DMS79 (cell line): ENCODE measurements around the gene ZKSCAN3.
"Not testable (repeated sequence)": the region's sequence is repeated elsewhere in the genome, so short reads cannot be mapped to it uniquely, and the experiment has no call there.

ENCODE experiments used
- DNase-seq: peaks from one replicate; lab custom pipeline; 2025; lab: John Stamatoyannopoulos, UW

ZKSCAN3 gene

DNA sequence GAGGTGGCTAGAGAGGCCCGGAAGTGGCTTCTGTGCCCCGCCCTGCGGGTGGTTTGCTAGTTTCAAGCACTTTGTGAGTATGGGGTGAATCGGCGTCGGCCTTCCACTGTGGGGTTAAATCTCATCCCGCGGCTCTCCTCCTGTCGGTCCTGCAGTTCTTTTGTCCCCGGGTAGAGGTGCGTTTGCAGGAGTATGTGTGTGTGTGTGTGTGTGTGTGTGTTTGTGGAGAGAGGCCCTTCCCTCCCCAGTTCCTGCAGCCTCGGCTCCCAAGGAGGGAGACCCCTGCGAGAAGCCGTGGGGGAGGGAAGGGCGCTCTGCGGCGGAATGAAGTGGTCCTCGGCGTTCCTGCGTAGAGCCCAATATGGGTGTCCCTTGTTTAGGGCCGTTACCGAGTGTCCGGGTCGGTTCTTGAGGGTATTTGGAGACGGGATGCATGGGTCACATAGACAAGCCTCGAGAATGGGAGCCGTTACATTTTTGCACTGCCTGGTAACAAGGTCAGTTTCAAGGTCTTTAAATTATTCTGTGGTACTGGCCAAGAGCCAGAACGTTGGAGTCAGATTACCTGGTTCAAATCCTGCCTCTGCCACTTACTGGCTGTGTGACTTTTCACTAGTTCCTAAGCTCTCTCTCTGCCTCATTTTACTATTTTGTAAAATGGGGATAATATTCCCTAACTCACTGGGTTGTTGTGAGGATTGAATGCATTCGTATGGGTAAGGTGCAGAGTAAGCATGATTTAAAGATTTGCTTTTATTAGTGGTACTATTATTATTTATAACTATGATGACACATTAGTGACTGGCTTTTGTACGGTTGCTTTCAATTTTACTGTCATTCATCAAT lies at the start of gene ZKSCAN3:
Gene ZKSCAN3, plus strand, starts transcription at position 56 of the 846 bp plus-strand sequence. CDS start 9,640 bp downstream, outside the sequence.
- peak; percentile 85 for DNase-seq

DNA sequence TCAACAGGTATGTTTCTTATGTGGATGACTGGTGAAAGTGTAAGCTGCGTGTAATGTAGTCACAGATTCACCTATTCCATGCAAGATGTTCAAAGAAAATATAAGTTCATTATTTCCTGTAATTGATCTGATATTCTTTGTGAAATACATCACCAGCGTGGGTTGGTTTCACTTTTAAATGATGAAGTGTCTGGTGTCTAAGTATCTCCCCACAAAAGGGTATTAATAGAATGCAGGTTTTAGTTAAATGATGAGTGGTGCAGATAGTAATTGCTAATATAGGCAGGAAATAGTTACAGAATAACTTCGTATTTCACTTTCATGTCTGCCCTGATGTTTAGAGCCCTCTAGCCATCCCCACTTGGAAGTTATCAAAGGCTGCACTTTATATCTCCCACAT lies 46.2 kb upstream of the ZKSCAN3 start:
- DNase-seq = no peak

GRCh38 chr6:28306363-28306762 lies 43.4 kb upstream of the ZKSCAN3 start:
- DNase-seq = not testable (repeated sequence)

- no peak for DNase-seq
Measured at GRCh38 chr6:28311139-28311823, 38.5 kb upstream of the ZKSCAN3 start.

DNA sequence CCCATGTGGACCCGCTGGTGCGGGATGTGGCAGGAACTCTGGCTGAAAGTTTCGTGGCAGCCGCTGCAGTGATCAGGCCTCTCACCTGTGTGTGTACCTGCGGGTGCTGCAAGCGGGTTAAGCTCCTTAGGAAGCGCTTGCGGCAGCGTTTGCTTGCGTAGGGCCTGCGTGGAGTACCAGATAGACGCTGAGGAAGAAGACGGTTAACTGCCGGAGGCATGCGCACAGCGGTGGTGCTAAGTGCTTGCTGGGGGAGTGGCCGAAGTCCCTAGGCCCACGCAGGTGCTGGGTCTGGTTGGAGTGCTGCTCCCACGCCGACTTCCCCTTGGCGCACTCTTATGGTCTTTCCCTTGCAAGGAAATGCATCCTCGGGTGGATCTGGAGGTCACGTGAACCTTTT lies 36.8 kb upstream of the ZKSCAN3 start:
- DNase-seq = no peak

DNA sequence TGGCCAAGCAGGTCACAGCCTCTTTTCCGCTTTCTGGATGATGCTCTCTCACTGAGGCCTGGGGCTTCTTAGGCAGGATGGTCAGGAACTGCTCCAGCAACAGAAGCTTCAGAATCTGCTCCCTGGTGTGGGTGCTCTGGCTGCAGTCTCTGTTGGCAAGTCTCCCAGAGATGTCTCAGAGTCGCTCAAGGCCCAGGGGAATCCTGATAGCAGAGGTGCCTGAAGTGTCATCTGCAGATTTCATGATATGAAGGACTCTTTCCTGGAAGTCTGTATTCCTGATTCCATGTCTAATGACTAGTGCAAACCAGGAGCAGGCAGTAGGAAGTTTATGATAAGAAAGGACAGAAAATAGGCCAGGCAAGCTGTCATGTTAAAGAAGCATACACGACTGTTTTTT lies 34.1 kb upstream of the ZKSCAN3 start:
- DNase-seq = no peak

GRCh38 chr6:28317866-28318265 lies 31.9 kb upstream of the ZKSCAN3 start:
- not testable (repeated sequence) for DNase-seq

GRCh38 chr6:28322661-28323060 lies 27.1 kb upstream of the ZKSCAN3 start:
- no peak for DNase-seq

- DNase-seq = no peak
Measured at GRCh38 chr6:28323813-28324424, 25.8 kb upstream of the ZKSCAN3 start.

GRCh38 chr6:28326371-28326948 lies 23.3 kb upstream of the ZKSCAN3 start:
- no peak for DNase-seq

- no peak for DNase-seq
Measured at GRCh38 chr6:28330041-28330440, 19.7 kb upstream of the ZKSCAN3 start.

DNA sequence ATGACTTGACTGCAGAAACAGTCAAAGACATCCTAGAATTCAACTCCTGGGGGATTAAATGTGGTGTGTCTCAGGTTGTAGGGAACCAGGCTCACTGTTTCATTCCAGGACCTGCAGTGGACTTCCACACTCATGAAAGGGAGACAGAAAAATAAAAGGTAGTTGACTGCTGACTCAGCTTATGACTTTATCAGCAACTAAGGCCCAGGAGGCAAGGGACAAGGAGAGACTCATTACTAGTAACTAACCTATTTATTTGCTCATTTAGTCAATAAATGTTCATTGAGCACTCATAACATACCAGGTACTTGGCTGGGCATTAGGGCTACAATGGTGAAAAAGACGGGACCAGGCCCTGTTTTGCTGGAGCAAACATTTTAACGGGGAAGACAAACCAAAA lies 16.7 kb upstream of the ZKSCAN3 start:
- no peak for DNase-seq

DNA sequence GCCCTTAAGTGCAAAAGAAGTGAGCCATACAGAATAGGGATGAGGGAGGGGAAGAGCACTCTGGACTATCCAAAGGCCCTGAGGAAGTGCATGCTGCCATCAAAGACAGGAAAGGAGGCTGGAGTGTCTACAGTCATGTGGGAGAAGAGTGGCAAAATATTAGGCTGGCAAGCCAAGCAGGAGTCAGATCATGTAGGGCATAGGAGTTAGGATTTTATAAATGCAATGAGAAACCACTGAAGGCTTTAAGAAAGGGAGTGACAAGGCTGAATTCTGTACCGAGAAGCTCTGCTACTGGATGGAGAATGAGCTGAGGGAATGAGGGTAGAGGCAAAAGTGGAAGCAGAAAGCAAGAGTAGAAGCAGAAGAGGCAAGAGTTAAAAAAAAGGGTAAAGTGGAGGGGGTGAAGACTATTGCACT lies 16.1 kb upstream of the ZKSCAN3 start:
- DNase-seq = no peak

DNA sequence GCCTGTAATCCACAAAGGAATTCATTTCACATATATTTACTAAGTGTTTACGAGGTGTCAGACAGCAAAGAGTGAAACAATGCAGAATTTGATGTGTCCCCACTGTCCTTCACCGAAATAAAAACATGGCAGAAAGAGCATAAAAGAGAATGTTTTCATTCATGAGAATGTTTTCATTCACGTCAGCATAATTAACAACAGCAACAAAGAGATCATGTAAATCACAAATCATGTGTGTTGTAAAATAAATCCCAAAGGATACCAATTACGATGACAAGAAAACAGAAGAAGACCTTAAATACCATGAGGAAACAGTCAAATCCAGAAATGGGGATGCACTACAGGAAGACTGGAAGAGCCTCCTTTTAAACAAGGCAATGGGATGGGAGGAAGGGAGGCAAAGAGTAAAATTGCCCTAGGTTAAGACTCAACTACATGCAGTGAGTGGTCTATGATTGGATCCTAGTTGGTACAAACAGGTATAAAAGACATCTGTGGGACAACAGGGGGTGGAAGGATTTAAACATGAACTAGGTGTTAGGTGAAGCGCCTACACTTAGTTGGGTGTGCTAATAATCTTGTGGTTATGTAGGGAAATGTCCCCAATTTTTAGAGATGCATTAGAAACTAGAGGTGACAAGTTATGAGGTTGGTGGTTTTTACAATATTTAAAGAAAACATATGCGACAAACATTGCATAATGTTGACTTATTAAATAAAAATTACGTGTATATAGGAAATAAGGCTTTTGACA lies 15.3 kb upstream of the ZKSCAN3 start:
- DNase-seq = no peak

- no peak for DNase-seq
Measured at GRCh38 chr6:28335040-28335563, 14.6 kb upstream of the ZKSCAN3 start.

GRCh38 chr6:28335564-28336283 lies 14.0 kb upstream of the ZKSCAN3 start, which contains the start of gene ZSCAN31:
Gene ZSCAN31 (minus strand): TSS chr6:28336148. CDS start chr6:28329683, 6,465 bp downstream.
- DNase-seq = no peak

- peak; percentile 78 for DNase-seq
Measured at GRCh38 chr6:28336284-28337120, 13.2 kb upstream of the ZKSCAN3 start.

DNA sequence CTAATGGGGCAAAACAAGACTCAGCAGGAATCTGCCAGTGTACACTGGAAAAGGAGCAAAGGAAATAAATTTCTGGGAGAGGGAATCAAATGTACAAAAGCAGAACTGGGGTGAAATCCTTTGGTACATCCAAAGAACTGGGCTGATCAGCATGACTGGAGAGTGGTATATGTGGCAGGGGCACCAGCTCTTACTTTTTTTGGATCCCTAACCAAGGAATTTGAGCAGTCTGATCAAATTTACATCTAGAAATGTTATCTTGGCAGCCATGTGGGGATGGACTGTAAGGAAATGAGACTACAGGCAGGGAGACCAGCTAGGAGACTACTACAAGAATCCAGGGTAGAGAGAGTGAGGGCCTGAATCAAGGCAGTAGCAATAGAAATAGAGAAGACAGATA lies 12.6 kb upstream of the ZKSCAN3 start:
- no peak for DNase-seq

DNA sequence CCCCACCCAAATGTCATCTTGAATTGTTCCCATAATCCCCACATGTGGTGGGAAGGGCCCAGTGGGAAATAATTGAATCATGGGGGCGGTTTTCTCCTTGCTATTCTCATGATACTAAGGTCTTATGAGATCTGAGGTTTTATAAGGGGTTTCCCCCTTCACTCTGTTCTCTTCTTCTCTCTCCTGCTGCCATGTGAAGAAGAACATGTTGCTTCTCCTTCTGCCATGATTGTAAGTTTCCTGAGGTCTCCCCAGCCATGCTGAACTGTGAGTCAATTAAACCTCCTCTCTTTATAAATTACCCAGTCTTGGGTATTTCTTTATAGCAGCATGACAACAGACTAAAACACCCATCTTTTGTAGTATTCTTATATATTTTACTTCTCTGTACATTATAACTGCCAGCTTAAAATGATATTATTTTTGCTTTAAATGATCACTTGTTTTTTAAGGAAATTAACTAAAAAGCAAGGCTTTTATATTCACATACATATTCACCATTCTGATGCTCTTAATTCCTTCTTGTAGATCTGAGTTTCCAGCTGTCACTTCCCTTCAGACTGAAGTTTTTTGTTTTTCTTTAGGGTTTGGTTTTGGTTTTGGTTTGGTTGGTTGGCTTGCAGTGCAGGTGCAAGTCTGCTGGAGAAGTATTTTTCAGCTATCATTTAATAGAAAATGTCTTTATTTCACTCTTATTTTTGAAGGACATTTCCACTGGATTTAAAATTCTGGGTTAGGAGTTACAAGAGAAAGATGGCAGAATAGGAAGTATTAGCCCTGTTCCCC lies 9.2 kb upstream of the ZKSCAN3 start:
- no peak for DNase-seq
